OCI-LY1 (cell line): ENCODE measurements around the gene CRABP1.
A peak's percentile ranks its signal among the peaks of the same experiment; 100 is the strongest.

Source experiments
- H2AFZ ChIP-seq: fragments of 200-600 bp; sonication (generic), shearing (Covaris generic); 2 replicates; pipeline ENCODE4 v1.6.0; 2014; ENCODE audit warnings: antibody characterized with exemption, mild to moderate bottlenecking, low read length
- H3F3A ChIP-seq: fragments of 200-600 bp; sonication (generic), shearing (Covaris generic); 2 replicates; pipeline ENCODE4 v1.6.0; 2014; ENCODE audit warnings: mild to moderate bottlenecking, antibody characterized with exemption, low read length, moderate library complexity; ENCODE audit not compliant: insufficient read depth
- H3K27ac ChIP-seq: fragments of 200-600 bp; sonication (generic); 2 replicates; pipeline ENCODE4 v1.5.1; 2014; ENCODE audit warnings: low read length, mixed run types, mild to moderate bottlenecking, low read depth; ENCODE audit not compliant: poor library complexity, severe bottlenecking
- H3K27me3 ChIP-seq: fragments of 200-600 bp; sonication (generic); 2 replicates; pipeline ENCODE4 v1.6.0; 2014; ENCODE audit warnings: antibody characterized with exemption, mild to moderate bottlenecking, low read length, moderate library complexity; ENCODE audit not compliant: insufficient read depth
- H3K36me3 ChIP-seq: fragments of 200-600 bp; sonication (generic); 2 replicates; pipeline ENCODE4 v1.6.1; 2014; ENCODE audit warnings: mild to moderate bottlenecking, antibody characterized with exemption, low read length, moderate library complexity, mixed read lengths; ENCODE audit not compliant: insufficient read depth
- H3K4me1 ChIP-seq: fragments of 200-600 bp; sonication (generic); 2 replicates; pipeline ENCODE4 v1.5.1; 2014; ENCODE audit warnings: mild to moderate bottlenecking, low read length, moderate library complexity; ENCODE audit not compliant: insufficient read depth, severe bottlenecking
- H3K4me2 ChIP-seq: fragments of 200-600 bp; sonication (generic), shearing (Covaris generic); 2 replicates; pipeline ENCODE4 v1.6.1; 2014; ENCODE audit warnings: low read length
- H3K4me3 ChIP-seq: fragments of 200-600 bp; sonication (generic); 2 replicates; pipeline ENCODE4 v1.5.1; 2014; ENCODE audit warnings: low read length, low read depth, mild to moderate bottlenecking, mixed read lengths; ENCODE audit not compliant: poor library complexity, severe bottlenecking
- H3K79me2 ChIP-seq: fragments of 200-600 bp; shearing (Covaris generic); 2 replicates; pipeline ENCODE4 v1.6.1; 2016; ENCODE audit warnings: mixed run types, low read length, mixed read lengths; ENCODE audit not compliant: insufficient read depth
- H3K9ac ChIP-seq: fragments of 200-600 bp; sonication (generic), shearing (Covaris generic); 2 replicates; pipeline ENCODE4 v1.6.1; 2014; ENCODE audit warnings: mild to moderate bottlenecking, low read length, mixed read lengths
- H3K9me2 ChIP-seq: fragments of 200-600 bp; sonication (generic), shearing (Covaris generic); 2 replicates; pipeline ENCODE4 v1.6.1; 2014; ENCODE audit warnings: low read depth, mild to moderate bottlenecking, low read length, mixed read lengths
- H3K9me3 ChIP-seq: fragments of 200-600 bp; shearing (Covaris generic); 2 replicates; pipeline ENCODE4 v1.6.1; 2014; ENCODE audit warnings: low read length, mixed read lengths
- H4K20me1 ChIP-seq: fragments of 200-600 bp; sonication (generic), shearing (Covaris generic); 2 replicates; pipeline ENCODE4 v1.6.0; 2016; ENCODE audit warnings: mild to moderate bottlenecking, low read length; ENCODE audit not compliant: insufficient read depth
- CTCF ChIP-seq: fragments of 200-600 bp; sonication (generic), shearing (Covaris generic); IDR thresholded peaks from 2 replicates; pipeline ENCODE4 v1.5.1; 2017; ENCODE audit warnings: mild to moderate bottlenecking, antibody characterized with exemption, low read length, moderate library complexity, mixed read lengths
- EZH2 ChIP-seq: fragments of 200-600 bp; sonication (generic), shearing (Covaris generic); IDR thresholded peaks from 2 replicates; pipeline ENCODE4 v1.8.0; 2017; ENCODE audit warnings: borderline replicate concordance, mixed run types, mild to moderate bottlenecking, antibody characterized with exemption, low read length, moderate library complexity, mixed read lengths

Gene CRABP1

GRCh38 chr15:78316283-78317083 is 23.7 kb upstream of the CRABP1 start:
- Histone ChIP-seq H3K36me3 (no peaks in the 10 kb centered on the region), H3K9ac (no peak overlapping the region), H2AFZ (no peak overlapping the region)

GRCh38 chr15:78317145-78317836 is 22.9 kb upstream of the CRABP1 start:
- TF ChIP-seq CTCF (peak; percentile 30), EZH2 (no peak)
- H3F3A ChIP-seq = no peaks in the 10 kb centered on the region
- H3K36me3 ChIP-seq = no peaks in the 10 kb centered on the region
- H3K9me3 ChIP-seq = no peaks in the 10 kb centered on the region
- no peak overlapping the region for H3K27ac ChIP-seq
- H3K4me3 ChIP-seq = no peak overlapping the region
- no peak overlapping the region for H3K4me2 ChIP-seq
- H3K9me2 ChIP-seq = no peaks in the 10 kb centered on the region
- H2AFZ ChIP-seq = no peak overlapping the region
- no peaks in the 10 kb centered on the region for H3K79me2 ChIP-seq
- H4K20me1 ChIP-seq = no peaks in the 10 kb centered on the region
- no peaks in the 10 kb centered on the region for H3K4me1 ChIP-seq
- H3K9ac ChIP-seq = no peak overlapping the region
- H3K27me3 ChIP-seq = no peaks in the 10 kb centered on the region

More at GRCh38 chr15:78316283-78317083, 23.7 kb upstream of the CRABP1 start:
- H3K9me3 ChIP-seq = no peaks in the 10 kb centered on the region
- H3K4me2 ChIP-seq = no peak overlapping the region
- H4K20me1 ChIP-seq = no peaks in the 10 kb centered on the region
- H3K9me2 ChIP-seq = no peaks in the 10 kb centered on the region
- no peak overlapping the region for H3K27ac ChIP-seq
- no peaks in the 10 kb centered on the region for H3K79me2 ChIP-seq
- H3K4me3 ChIP-seq = no peak overlapping the region
- H3K27me3 ChIP-seq = no peaks in the 10 kb centered on the region
- no peak for TF ChIP-seq EZH2
- TF ChIP-seq CTCF = no peak
- no peaks in the 10 kb centered on the region for H3K4me1 ChIP-seq
- H3F3A ChIP-seq = no peaks in the 10 kb centered on the region

GRCh38 chr15:78319588-78319987 is 20.6 kb upstream of the CRABP1 start:
- no peaks in the 10 kb centered on the region for H3F3A ChIP-seq
- no peak overlapping the region for H3K9ac ChIP-seq
- no peaks in the 10 kb centered on the region for H3K27me3 ChIP-seq
- H3K79me2 ChIP-seq = no peaks in the 10 kb centered on the region
- no peaks in the 10 kb centered on the region for H3K36me3 ChIP-seq
- no peaks in the 10 kb centered on the region for H3K4me1 ChIP-seq
- TF ChIP-seq CTCF (no peak), EZH2 (no peak)
- no peak overlapping the region for H2AFZ ChIP-seq
- no peak overlapping the region for H3K27ac ChIP-seq
- no peaks in the 10 kb centered on the region for H4K20me1 ChIP-seq
- H3K4me2 ChIP-seq = no peak overlapping the region
- no peaks in the 10 kb centered on the region for H3K9me3 ChIP-seq
- no peaks in the 10 kb centered on the region for H3K9me2 ChIP-seq
- H3K4me3 ChIP-seq = no peak overlapping the region
